SK-N-SH (cell line): ENCODE data around the gene CDCP1. TPM values are rescaled to one million over a fixed set of nuclear protein-coding genes. Genes with fewer than 3 reads are reported as not detected.
A peak's percentile ranks its signal among the peaks of the same experiment; 100 is the strongest.

Source experiments
- CTCF ChIA-PET: fragments of 300-600, 350-600 bp; formaldehyde crosslinking; extraction: SDS; loops from one replicate; lab custom pipeline; 2021; lab: Yijun Ruan, JAX
- POLR2A ChIA-PET: fragments of 350-600 bp; sonication (Branson Sonifier 250); formaldehyde crosslinking; extraction: SDS; loops from one replicate; lab custom pipeline; 2020; ENCODE audit warnings: antibody characterized with exemption, inconsistent platforms; lab: Yijun Ruan, JAX
- DNase-seq: peaks from one replicate; pipeline ENCODE4 v3.0.0; 2012
- H2AFZ ChIP-seq: fragments of 200-600 bp; sonication (generic); 2 replicates; pipeline ENCODE4 v1.8.1; 2016; ENCODE audit warnings: antibody characterized with exemption, mild to moderate bottlenecking, low read depth
- H3F3A ChIP-seq: fragments of 200-600 bp; sonication (generic); replicated peaks from 2 replicates; pipeline ENCODE3; 2016; ENCODE audit warnings: antibody characterized with exemption, mild to moderate bottlenecking; ENCODE audit not compliant: insufficient read depth
- H3K27ac ChIP-seq, 2 experiments: fragments of 200-500 bp in 1 of 2; fragments of 200-600 bp in 1 of 2; sonication (Bioruptor generic) in 1 of 2; sonication (generic), shearing (Covaris generic) in 1 of 2; 2 replicates each; pipeline versions ENCODE4 v1.5.1 to v1.6.1; 2014 to 2016; ENCODE audit warnings: low read depth in 2 of 2, inconsistent platforms in 1 of 2, low read length in 1 of 2, mild to moderate bottlenecking in 1 of 2, mixed read lengths in 1 of 2
- H3K27me3 ChIP-seq: fragments of 200-600 bp; sonication (generic), shearing (Covaris generic); 2 replicates; pipeline ENCODE4 v1.6.1; 2016; ENCODE audit warnings: mixed run types; ENCODE audit not compliant: insufficient read depth
- H3K36me3 ChIP-seq, 2 experiments: fragments of 200-500 bp in 1 of 2; fragments of 200-600 bp in 1 of 2; sonication (Bioruptor generic) in 1 of 2; sonication (generic) in 1 of 2; replicated peaks in 1 of 2; 2 replicates each; pipeline versions ENCODE3 to v1.5.1; 2014 to 2016; ENCODE audit warnings: low read length in 1 of 2, mild to moderate bottlenecking in 1 of 2; ENCODE audit not compliant: insufficient read depth in 2 of 2, control insufficient read depth in 1 of 2
- H3K4me1 ChIP-seq, 2 experiments: fragments of 200-500 bp in 1 of 2; fragments of 200-600 bp in 1 of 2; sonication (Bioruptor generic) in 1 of 2; sonication (generic), shearing (Covaris generic) in 1 of 2; 2 replicates each; pipeline versions ENCODE4 v1.5.1 to v1.6.1; 2014 to 2016; ENCODE audit warnings: low read depth in 1 of 2, low read length in 1 of 2, mixed run types in 1 of 2; ENCODE audit not compliant: insufficient read depth in 2 of 2, control insufficient read depth in 1 of 2
- H3K4me2 ChIP-seq: fragments of 200-600 bp; sonication (generic), shearing (Covaris generic); 2 replicates; pipeline ENCODE4 v1.6.1; 2017; ENCODE audit warnings: mixed run types
- H3K4me3 ChIP-seq, 2 experiments: fragments of 200-500 bp in 1 of 2; fragments of 200-600 bp in 1 of 2; sonication (Bioruptor generic) in 1 of 2; sonication (generic), shearing (Covaris generic) in 1 of 2; 2 replicates each; pipeline versions ENCODE4 v1.5.1 to v1.8.1; 2014 to 2016; ENCODE audit warnings: low read depth in 2 of 2, inconsistent platforms in 1 of 2, low read length in 1 of 2, mild to moderate bottlenecking in 1 of 2, mixed read lengths in 1 of 2, moderate library complexity in 1 of 2
- H3K79me2 ChIP-seq: fragments of 200-600 bp; sonication (generic); 2 replicates; pipeline ENCODE4 v1.8.1; 2017; ENCODE audit warnings: mild to moderate bottlenecking; ENCODE audit not compliant: insufficient read depth
- H3K9ac ChIP-seq: fragments of 200-600 bp; sonication (generic); 2 replicates; pipeline ENCODE4 v1.6.1; 2017; ENCODE audit warnings: mixed run types
- H3K9me2 ChIP-seq: fragments of 200-600 bp; sonication (generic); 2 replicates; pipeline ENCODE4 v1.6.1; 2017; ENCODE audit warnings: mixed run types
- H3K9me3 ChIP-seq: fragments of 200-600 bp; sonication (generic); 2 replicates; pipeline ENCODE4 v1.6.1; 2017; ENCODE audit warnings: mixed run types, mild to moderate bottlenecking, moderate library complexity
- H4K20me1 ChIP-seq: fragments of 200-600 bp; sonication (generic); 2 replicates; pipeline ENCODE4 v1.6.1; 2017; ENCODE audit warnings: mild to moderate bottlenecking, mixed run types; ENCODE audit not compliant: insufficient read depth
- CTCF ChIP-seq: fragments of 200-600 bp; sonication (generic); IDR thresholded peaks from 2 replicates; pipeline ENCODE4 v1.6.1; 2017; ENCODE audit warnings: antibody characterized with exemption, mild to moderate bottlenecking, moderate library complexity
- EP300 ChIP-seq, 2 experiments: IDR thresholded peaks; 2 replicates each; pipeline versions ENCODE4 v1.4.0 to v1.6.1; 2012; ENCODE audit warnings: borderline replicate concordance in 1 of 2, low read depth in 1 of 2, low read length in 1 of 2
- FOSL2 ChIP-seq: IDR thresholded peaks from 2 replicates; pipeline ENCODE4 v1.4.0; 2012; ENCODE audit warnings: low read depth, mild to moderate bottlenecking, moderate library complexity, borderline replicate concordance
- JUND ChIP-seq: IDR thresholded peaks from 2 replicates; pipeline ENCODE4 v1.4.0; 2012
- MAX ChIP-seq: IDR thresholded peaks from 2 replicates; pipeline ENCODE4 v1.4.0; 2012; ENCODE audit warnings: low read depth
- MEF2A ChIP-seq: IDR thresholded peaks from 2 replicates; pipeline ENCODE4 v1.4.0; 2012; ENCODE audit warnings: low read depth, borderline replicate concordance
- PBX3 ChIP-seq: IDR thresholded peaks from 2 replicates; pipeline ENCODE4; 2012
- TCF12 ChIP-seq: IDR thresholded peaks from 2 replicates; pipeline ENCODE4 v1.4.0; 2012
- WGBS: methylation state at CpG from one replicate; pipeline ENCODE4 v1.1.6; 2017; ENCODE audit warnings: low lambda C conversion rate; 5-methylcytosine and 5-hydroxymethylcytosine counted together
- polyA plus RNA-seq, 3 experiments: library from polyadenylated mRNA; depleted of rRNA; stranded (reverse); fragments of >200 nt; gene quantifications; 2 replicates each; pipeline ENCODE4 v1.2.3, GENCODE V29; 2012

CDCP1 gene
- polyA plus RNA-seq, 1 of the 3 experiments (the other 2 are of a cell fraction), result 3.6 TPM

GRCh38 chr3:45092132-45093031 is 53.8 kb downstream of the CDCP1 start:
- Histone ChIP-seq H3K4me2 (no peak overlapping the region), H3K9me3 (no peaks in the 10 kb centered on the region), H3K79me2 (no peaks in the 10 kb centered on the region), H2AFZ (peak overlapping the region; percentile 46; the same call in 1 of the 2 replicates), H3K9me2 (no peaks in the 10 kb centered on the region), H3K27ac (peak overlapping the region in 1 of 2 experiments; percentile 50; a peak in 3 of 4 replicates), H3K4me1 (no peaks in the 10 kb centered on the region), H3K4me3 (no peak overlapping the region), H3K36me3 (no peaks in the 10 kb centered on the region), H3K27me3 (no peaks in the 10 kb centered on the region), H4K20me1 (no peaks in the 10 kb centered on the region), H3F3A (no peaks in the 10 kb centered on the region), H3K9ac (peak overlapping the region; percentile 48)
- no peak for DNase-seq
- POLR2A ChIA-PET, result no interaction called here
- CTCF ChIA-PET, result interaction anchor here (0.6 kb wide), 2 partner anchors 52 to 408 kb away, joined by 3 read pairs; no protein-coding TSS in a partner anchor
- TF ChIP-seq TCF12 (peak; percentile 57), PBX3 (no peak; the same call in 1 of the 2 replicates), CTCF (peak; percentile 16; the same call in 1 of the 2 replicates), MAX (0 out of 2 replicates have a peak, but pooled peaks have one; percentile 27), JUND (peak; percentile 32; the same call in 1 of the 2 replicates), MEF2A (no peak), EP300 (IDR thresholded peaks at IDR 0.05; ENCODE audit: borderline replicate concordance in 1 of 2, low read depth in 1 of 2, low read length in 1 of 2) (0 out of 4 replicates have a peak, but pooled peaks of 1 of the 2 experiments have one; percentile 29)
- WGBS, result 63% methylated on average over 12 of the region's 12 CpGs

- H4K20me1 ChIP-seq, result no peaks in the 10 kb centered on the region
- WGBS, result 56% methylated on average over 2 of the region's 4 CpGs
- H3K9me2 ChIP-seq, result no peaks in the 10 kb centered on the region
- H3K4me1 ChIP-seq, result peaks cover under 1 to 4% of the 10 kb centered on the region in 2 experiments; a peak in 1 of 4 replicates
- no peaks in the 10 kb centered on the region for H3K36me3 ChIP-seq
- H3K27ac ChIP-seq, result no peak overlapping the region
- no peak overlapping the region for H3K4me2 ChIP-seq
- no peaks in the 10 kb centered on the region for H3K9me3 ChIP-seq
- TF ChIP-seq FOSL2, result no peak
- no peak for TF ChIP-seq JUND
- DNase-seq, result no peak
- H3F3A ChIP-seq, result peaks cover 2% of the 10 kb centered on the region
- no peak overlapping the region for H3K4me3 ChIP-seq
- H3K27me3 ChIP-seq, result no peaks in the 10 kb centered on the region
- no peak overlapping the region for H3K9ac ChIP-seq
- no peaks in the 10 kb centered on the region for H3K79me2 ChIP-seq
- ChIA-PET POLR2A (no interaction called here), CTCF (no interaction called here)
- no peak overlapping the region for H2AFZ ChIP-seq
These were observed 55.3 kb downstream of the CDCP1 start for GRCh38 chr3:45090855-45091254.
